HG02885 (cell line): ENCODE measurements around the gene ITPR1.

Experiments used
- ATAC-seq: cut with Tn5 transposase; IDR thresholded peaks from one replicate; pipeline ENCODE4 v1.9.1; 2021; ENCODE audit warnings: mild to moderate bottlenecking; ENCODE audit not compliant: unreplicated experiment, poor library complexity

The ITPR1 gene

GRCh38 chr3:4476496-4476895 is 16.7 kb upstream of the ITPR1 start:
- no peak for ATAC-seq

- no peak for ATAC-seq
These were observed 14.9 kb upstream of the ITPR1 start for GRCh38 chr3:4478261-4478660.

DNA sequence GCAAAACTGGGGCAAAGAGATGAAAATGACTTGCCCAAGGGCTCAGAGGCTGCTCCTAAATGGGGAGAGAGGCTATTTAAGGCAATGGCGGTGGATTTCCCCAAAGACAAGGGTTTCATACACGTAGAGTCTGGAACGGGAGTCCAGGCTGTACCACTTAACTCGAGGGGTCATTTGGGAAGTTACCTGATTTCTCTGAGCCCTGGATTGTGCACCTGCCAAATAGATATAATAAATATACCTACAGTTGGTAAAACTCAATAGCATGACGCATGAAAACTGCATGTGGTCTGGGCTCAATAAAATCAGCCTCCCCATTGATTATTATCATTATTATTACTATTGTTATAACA is 1.3 kb upstream of the ITPR1 start:
- ATAC-seq: no peak

GRCh38 chr3:4492208-4493013 is 737 bp upstream of the ITPR1 start:
- ATAC-seq: no peak

GRCh38 chr3:4493941-4494894 is 1.1 kb downstream of the ITPR1 start:
- no peak for ATAC-seq

DNA sequence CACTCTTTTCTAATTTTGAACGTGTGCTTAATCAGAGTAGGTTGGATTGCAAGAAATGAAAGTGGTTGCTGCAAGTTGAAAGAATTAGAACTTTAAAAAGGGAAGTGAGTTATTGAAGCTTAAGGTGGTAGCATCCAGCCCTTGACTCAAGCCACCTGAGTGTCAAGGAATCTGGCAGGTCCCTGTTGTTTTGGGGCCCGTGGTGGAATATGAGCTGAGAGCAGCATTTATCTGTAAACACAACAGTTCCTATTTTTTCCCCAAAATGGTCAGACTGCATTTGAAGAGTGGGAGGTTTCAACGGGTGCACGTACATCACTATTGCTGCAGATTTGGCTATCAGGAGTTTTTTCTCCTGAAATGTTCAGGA is 1.7 kb downstream of the ITPR1 start:
- ATAC-seq: peak; percentile 19

DNA sequence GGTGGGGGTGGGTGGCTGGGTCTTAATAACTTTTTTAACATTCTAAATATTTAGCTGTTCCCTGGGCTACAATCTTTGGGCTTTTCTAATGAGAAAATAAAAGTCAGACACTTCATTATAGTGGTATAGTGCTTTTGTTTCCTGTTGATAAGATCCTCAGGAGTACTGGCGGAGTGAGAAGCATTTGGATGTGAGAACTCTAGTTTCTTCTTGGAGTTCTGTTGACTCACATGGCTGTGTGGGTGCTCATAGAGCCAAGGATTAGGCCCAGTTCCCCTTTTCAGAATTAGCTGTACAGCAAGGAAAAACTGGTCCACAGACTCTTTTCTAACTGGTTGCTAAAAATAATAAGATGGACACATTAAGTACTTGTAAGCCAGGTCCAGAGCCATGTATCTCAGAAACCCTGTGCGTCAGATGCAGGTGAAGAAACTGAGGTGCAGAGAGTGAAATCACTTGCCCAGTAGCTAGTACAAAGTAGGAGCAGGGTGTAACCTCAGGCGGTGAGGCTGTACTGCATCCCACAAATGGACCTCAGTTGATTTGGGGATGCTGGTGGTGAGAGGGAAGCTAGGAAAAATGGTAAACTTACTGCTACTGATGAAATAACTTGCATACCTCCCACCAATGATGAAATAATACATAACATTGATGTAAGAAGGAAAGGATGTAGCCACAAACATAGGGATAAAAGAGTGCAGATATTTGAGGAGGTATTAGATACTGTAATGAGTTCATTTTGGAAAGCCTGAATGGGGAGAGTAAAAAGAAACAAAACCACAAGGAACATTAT is 2.3 kb downstream of the ITPR1 start:
- ATAC-seq: no peak

- no peak for ATAC-seq
These were observed 2.9 kb downstream of the ITPR1 start for GRCh38 chr3:4496087-4496452.

DNA sequence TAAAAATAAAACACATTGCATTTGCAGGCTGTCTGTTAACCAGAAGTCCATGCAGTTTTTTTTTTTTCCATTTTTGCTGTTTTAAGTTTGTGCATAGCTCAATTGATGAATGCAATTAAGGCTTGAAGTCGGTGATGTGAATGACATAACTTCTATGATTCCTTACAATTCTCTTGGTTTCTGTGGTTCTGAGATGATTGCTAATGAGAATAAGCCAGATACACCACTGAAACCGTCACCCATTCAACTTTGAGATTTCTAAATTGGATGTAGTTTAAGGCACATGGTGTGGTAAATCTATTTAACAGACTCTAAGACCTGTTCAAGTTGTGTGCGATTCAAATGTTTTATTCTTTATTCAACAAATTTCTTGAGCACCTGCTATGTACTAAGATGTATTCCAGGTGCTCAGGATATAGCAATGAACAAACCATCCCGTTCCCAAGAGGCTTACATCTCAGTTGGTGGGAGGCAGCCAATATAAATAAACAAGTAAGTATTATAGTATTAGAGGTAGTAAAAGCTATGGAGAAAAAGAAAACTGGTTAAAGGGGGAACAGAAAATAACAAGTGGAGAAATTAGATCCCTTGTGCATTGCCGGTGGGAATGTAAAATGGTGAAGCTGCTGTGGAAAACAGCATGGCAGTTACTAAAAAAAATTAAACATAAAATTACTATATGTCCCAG is 4.0 kb downstream of the ITPR1 start:
- ATAC-seq: no peak

DNA sequence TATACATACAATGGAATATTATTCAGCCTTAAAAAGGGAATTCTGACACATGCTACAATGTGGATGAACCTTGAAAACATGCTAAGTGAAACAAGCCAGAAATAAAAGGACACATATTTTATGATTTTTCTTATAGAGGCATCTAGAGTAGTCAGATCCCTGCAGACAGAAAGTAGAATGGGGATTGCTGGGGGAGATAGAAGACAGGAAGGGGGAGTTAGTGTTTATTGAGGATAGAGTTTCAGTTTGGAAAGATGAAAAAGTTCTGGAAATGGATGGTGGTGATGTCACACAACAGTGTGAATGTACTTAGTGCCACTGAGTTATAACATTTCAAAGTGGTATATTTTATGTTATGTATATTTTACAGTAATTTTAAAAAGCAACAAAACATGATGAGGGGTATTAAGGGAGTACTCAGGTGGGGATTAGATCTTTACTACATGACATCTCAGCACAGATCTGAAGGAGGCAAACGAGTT is 4.7 kb downstream of the ITPR1 start:
- no peak for ATAC-seq

GRCh38 chr3:4498446-4498845 is 5.3 kb downstream of the ITPR1 start:
- ATAC-seq: no peak

GRCh38 chr3:4501437-4501836 is 8.3 kb downstream of the ITPR1 start:
- ATAC-seq: no peak

DNA sequence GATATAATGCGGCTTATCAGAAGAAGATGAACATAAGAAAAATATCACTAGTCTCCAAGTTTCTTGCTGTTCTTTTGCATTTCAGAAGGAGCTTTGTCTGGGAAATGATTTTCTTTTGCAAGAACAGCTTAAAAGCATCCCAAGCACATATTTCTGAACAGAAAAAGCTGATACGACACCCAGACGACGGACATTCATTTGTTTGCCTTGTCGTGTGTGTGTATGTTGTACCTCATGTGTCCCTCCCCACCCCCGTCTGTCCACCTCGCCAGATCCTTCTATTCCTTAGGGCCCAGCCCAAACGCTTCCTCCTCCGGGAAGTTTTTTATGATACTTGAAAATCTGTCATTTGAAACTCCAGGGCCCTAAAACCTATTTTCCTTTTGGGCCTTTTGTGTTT is 8.8 kb downstream of the ITPR1 start:
- ATAC-seq: no peak

- ATAC-seq: peak; percentile 53
These were observed 9.9 kb downstream of the ITPR1 start for GRCh38 chr3:4503050-4503449.

GRCh38 chr3:4504340-4505261 is 11.5 kb downstream of the ITPR1 start:
- ATAC-seq: no peak

DNA sequence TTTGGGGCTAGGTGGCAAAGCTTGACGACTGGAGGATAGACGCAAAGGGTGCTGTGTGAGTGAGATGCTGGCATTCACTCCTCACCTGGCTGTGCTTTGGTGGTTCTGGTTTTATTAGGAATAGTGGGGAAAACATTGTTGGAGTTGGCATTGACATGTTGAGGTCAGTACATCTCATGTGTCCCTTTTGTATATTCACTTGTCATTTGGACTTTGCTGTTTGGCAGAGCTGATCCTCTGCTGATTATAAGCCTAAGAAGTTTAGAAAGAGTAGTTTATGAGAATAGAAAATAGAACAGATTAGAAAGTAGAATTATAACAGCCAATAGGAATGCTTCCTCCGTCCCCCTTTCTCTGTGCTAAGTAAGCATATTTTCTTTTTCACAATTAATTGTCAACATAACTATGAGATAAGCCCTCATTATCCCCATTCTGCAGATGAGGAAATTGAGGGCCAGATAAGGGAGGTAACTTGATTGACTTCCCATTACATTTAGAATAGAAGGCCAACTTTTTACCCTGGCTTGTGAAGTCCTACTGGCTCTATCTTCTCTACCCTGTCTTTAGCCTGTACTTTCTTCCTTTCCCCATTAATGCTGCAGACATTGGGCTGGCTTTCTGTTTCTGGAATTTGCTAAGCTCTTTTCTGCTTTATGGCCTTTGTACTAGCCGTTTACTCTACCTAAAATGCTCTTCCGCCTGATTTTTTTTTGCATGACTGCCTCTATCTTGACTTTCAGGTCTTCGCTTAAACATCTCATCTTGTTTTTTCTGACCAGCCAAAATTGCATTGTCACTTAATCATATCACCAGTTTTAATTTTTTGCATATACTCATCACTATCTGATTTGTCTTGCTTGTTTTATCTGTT is 12.8 kb downstream of the ITPR1 start:
- ATAC-seq: no peak

DNA sequence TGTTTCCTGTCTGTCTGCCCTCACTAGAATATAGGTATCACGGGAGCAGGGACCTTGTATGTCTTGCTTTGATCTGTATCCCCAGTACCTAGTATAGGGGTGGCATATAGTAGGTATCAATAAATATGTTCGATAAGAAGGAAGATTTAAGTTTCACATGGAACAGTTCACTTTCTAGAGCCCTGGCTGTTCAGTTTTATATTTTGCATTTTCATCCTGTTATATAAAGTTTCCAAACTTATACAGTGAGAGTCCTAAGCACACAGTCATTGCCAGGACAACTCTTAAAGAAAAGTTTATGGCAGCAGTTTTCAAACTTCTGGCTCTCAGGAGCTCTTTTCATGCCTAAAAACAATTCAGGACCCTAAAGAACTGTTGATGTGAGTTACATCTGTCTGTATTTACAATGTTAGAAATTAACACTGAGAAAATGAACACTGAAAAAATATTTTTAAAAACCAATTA is 13.4 kb downstream of the ITPR1 start:
- no peak for ATAC-seq

- peak; percentile 44 for ATAC-seq
These were observed 14.0 kb downstream of the ITPR1 start for GRCh38 chr3:4507024-4507596.
